Measurements from ENCODE around the gene STPG2. TPM values are rescaled to one million over a fixed set of nuclear protein-coding genes. Genes with fewer than 3 reads are reported as not detected.

The STPG2 gene
- total RNA-seq, 1 donor from 2014 or later: not detected

- no peak for TF ChIP-seq CTCF (conservative IDR thresholded peaks at IDR 0.05; ENCODE audit: low read depth, low read length)
- no peak overlapping the region for H3K4me3 ChIP-seq (ENCODE audit: low read depth, low read length)
- DNase-seq (ENCODE audit: low read depth): no peak
These were observed 17.7 kb downstream of the STPG2 start for GRCh38 chr4:98125585-98125984.

- H3K4me3 ChIP-seq (ENCODE audit: low read depth, low read length): no peak overlapping the region
- no peak for DNase-seq (ENCODE audit: low read depth)
- no peak for TF ChIP-seq CTCF (conservative IDR thresholded peaks at IDR 0.05; ENCODE audit: low read depth, low read length)
These were observed 25.9 kb downstream of the STPG2 start for GRCh38 chr4:98117363-98117762.

GRCh38 chr4:98113012-98113411 lies 30.3 kb downstream of the STPG2 start:
- peak; percentile 26 for TF ChIP-seq CTCF (conservative IDR thresholded peaks at IDR 0.05; ENCODE audit: low read depth, low read length)
- no peak for DNase-seq (ENCODE audit: low read depth)
- H3K4me3 ChIP-seq (ENCODE audit: low read depth, low read length): no peak overlapping the region

- H3K4me3 ChIP-seq (ENCODE audit: low read depth, low read length): no peak overlapping the region
- DNase-seq (ENCODE audit: low read depth): no peak
- no peak for TF ChIP-seq CTCF (conservative IDR thresholded peaks at IDR 0.05; ENCODE audit: low read depth, low read length)
These were observed 32.3 kb downstream of the STPG2 start for GRCh38 chr4:98110929-98111328.

- no peak for DNase-seq (ENCODE audit: low read depth)
- no peak overlapping the region for H3K4me3 ChIP-seq (ENCODE audit: low read depth, low read length)
- TF ChIP-seq CTCF (conservative IDR thresholded peaks at IDR 0.05; ENCODE audit: low read depth, low read length): no peak
These were observed 33.1 kb downstream of the STPG2 start for GRCh38 chr4:98110214-98110613.

- TF ChIP-seq CTCF (conservative IDR thresholded peaks at IDR 0.05; ENCODE audit: low read depth, low read length): no peak
- no peak overlapping the region for H3K4me3 ChIP-seq (ENCODE audit: low read depth, low read length)
- no peak for DNase-seq (ENCODE audit: low read depth)
These were observed 40.6 kb downstream of the STPG2 start for GRCh38 chr4:98102660-98103059.

- no peak for TF ChIP-seq CTCF (conservative IDR thresholded peaks at IDR 0.05; ENCODE audit: low read depth, low read length)
- H3K4me3 ChIP-seq (ENCODE audit: low read depth, low read length): no peak overlapping the region
- no peak for DNase-seq (ENCODE audit: low read depth)
These were observed 41.3 kb downstream of the STPG2 start for GRCh38 chr4:98101988-98102387.

All from epithelial cell of proximal tubule (primary cell).